Measurements from ENCODE around the gene GPHA2. TPM values are rescaled to one million over a fixed set of nuclear protein-coding genes. Genes with fewer than 3 reads are reported as not detected.

The GPHA2 gene
- total and polyA plus RNA-seq, 3 donors from 2014 or later, result 6.9 to 9.4 (median 7.0) TPM

DNA sequence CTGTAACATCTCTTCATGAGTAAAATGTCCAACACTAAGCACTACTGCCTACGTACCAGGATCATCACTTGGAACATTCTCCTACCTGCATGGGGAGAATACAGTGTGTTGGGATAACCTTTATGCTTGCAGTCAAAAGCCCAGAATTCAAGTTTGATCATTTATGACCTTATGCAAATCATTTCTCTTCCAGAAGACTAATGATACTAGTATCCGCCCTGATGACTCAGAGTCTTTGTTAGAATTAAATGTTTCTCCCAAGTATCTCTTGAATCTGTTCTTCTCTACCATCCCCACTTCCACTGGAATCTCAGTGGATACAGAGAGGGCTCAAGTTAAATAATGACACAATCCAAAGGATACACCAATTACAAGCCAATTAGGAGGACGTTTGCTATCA, 23.8 kb upstream of the GPHA2 start:
- Histone ChIP-seq H3K27ac (no peak overlapping the region), H3K4me3 (no peak overlapping the region), H3K9me3 (no peaks in the 10 kb centered on the region), H3K36me3 (ENCODE audit: low read depth, missing control alignments) (no peaks in the 10 kb centered on the region), H3K4me1 (no peaks in the 10 kb centered on the region), H3K27me3 (no peaks in the 10 kb centered on the region)
- DNase-seq, result no peak
- intact Hi-C loops (cut with DNase I; ENCODE audit: low total_unique reads), result no loop called here
- TF ChIP-seq, protein P1, sequence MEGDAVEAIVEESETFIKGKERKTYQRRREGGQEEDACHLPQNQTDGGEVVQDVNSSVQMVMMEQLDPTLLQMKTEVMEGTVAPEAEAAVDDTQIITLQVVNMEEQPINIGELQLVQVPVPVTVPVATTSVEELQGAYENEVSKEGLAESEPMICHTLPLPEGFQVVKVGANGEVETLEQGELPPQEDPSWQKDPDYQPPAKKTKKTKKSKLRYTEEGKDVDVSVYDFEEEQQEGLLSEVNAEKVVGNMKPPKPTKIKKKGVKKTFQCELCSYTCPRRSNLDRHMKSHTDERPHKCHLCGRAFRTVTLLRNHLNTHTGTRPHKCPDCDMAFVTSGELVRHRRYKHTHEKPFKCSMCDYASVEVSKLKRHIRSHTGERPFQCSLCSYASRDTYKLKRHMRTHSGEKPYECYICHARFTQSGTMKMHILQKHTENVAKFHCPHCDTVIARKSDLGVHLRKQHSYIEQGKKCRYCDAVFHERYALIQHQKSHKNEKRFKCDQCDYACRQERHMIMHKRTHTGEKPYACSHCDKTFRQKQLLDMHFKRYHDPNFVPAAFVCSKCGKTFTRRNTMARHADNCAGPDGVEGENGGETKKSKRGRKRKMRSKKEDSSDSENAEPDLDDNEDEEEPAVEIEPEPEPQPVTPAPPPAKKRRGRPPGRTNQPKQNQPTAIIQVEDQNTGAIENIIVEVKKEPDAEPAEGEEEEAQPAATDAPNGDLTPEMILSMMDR (IDR thresholded peaks at IDR 0.05), result no peak
- no peak for TF ChIP-seq POLR2A (IDR thresholded peaks at IDR 0.05)
- WGBS, 2 donors, result 66 to 77% methylated on average over 3 of the region's 3 CpGs

DNA sequence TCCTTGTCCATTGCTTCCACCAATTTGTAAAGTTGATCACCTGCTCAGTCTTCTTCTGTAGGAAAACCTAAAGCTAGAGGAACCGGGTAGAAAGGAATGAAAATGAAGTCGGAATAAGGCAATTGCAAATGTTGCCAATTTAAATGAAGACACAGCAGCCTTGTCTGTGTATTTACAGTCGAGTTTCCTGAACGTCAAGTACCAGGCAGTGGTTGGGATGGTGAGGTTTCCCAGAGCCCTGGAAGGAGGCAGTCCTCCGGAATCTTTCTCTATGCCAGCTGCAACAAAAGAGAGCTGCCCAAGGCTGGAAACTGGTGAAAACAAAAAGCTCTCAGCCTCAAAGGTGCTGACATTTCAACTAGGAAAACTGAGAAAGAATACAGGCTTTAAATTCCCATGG, 18.5 kb upstream of the GPHA2 start:
- Histone ChIP-seq H3K27ac (no peak overlapping the region), H3K9me3 (no peaks in the 10 kb centered on the region), H3K4me3 (no peak overlapping the region), H3K27me3 (no peaks in the 10 kb centered on the region), H3K36me3 (ENCODE audit: low read depth, missing control alignments) (no peaks in the 10 kb centered on the region), H3K4me1 (no peaks in the 10 kb centered on the region)
- intact Hi-C loops (cut with DNase I; ENCODE audit: low total_unique reads), result no loop called here
- DNase-seq, result no peak
- TF ChIP-seq, protein P1 (IDR thresholded peaks at IDR 0.05), result no peak
- no peak for TF ChIP-seq POLR2A (IDR thresholded peaks at IDR 0.05)
- 54 to 73% methylated on average over 4 to 5 of the region's 5 CpGs for WGBS, 2 donors

DNA sequence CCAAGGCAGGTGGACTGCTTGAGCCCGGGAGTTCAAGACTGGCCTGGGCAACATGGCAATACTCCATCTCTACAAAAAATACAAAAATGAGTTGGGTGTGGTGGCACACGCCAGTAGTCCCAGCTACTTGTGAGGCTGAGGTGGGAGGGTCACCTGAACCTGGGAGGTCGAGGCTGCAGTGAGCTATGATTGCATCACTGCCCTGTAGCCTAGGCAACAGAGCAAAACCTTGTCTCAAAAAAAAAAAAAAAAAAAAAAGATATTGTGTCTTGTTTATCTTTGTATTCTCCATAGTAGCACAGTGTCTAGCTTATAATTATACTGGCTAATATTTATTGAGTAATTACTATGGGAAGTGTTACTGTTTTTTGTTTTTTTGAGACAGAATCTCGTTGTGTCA, 15.8 kb upstream of the GPHA2 start:
- Histone ChIP-seq H3K9me3 (no peaks in the 10 kb centered on the region), H3K36me3 (ENCODE audit: low read depth, missing control alignments) (no peaks in the 10 kb centered on the region), H3K4me3 (no peak overlapping the region), H3K27ac (no peak overlapping the region), H3K4me1 (no peaks in the 10 kb centered on the region), H3K27me3 (no peaks in the 10 kb centered on the region)
- intact Hi-C loops (cut with DNase I; ENCODE audit: low total_unique reads), result no loop called here
- TF ChIP-seq POLR2A (IDR thresholded peaks at IDR 0.05), result no peak
- TF ChIP-seq, protein P1 (IDR thresholded peaks at IDR 0.05), result no peak
- 76 to 82% methylated on average over 4 of the region's 4 CpGs for WGBS, 2 donors
- DNase-seq, result no peak

DNA sequence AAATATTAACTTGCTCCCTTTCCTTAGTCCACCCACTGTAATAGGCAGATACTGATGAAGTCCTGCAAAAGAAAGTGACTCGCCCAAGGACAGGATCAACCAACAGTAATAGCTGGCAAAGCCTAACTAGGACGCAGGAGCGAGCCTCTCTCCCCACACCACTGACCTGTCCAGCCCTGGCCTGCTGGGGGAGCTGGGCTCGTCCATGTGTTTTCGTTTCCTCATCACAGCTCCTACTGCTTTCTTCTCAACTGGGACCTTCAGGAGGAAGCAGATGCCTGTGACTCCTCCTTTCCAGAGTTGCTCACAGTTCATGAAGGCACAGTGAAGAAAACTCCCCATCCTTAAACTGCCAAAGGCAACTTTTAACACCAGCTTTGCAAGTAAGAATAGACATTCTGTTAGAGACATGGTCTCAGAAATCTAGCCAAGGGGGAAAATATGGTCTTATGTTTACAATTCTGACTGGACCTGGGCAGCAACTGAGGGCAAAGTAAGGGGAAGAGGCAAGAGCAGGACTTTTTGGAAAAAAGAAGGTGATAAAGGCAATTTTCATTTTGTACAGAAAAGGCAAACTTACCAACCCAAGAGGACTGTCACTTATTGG, 11.6 kb upstream of the GPHA2 start:
- H3K36me3 ChIP-seq (ENCODE audit: low read depth, missing control alignments), result no peaks in the 10 kb centered on the region
- no peaks in the 10 kb centered on the region for H3K27me3 ChIP-seq
- H3K4me1 ChIP-seq, result no peaks in the 10 kb centered on the region
- no peak overlapping the region for H3K4me3 ChIP-seq
- H3K27ac ChIP-seq, result no peak overlapping the region
- intact Hi-C loops (cut with DNase I; ENCODE audit: low total_unique reads), result no loop called here
- H3K9me3 ChIP-seq, result no peaks in the 10 kb centered on the region
- no peak for TF ChIP-seq POLR2A (IDR thresholded peaks at IDR 0.05)
- no peak for DNase-seq
- 64 to 71% methylated on average over 5 of the region's 5 CpGs for WGBS, 2 donors

DNA sequence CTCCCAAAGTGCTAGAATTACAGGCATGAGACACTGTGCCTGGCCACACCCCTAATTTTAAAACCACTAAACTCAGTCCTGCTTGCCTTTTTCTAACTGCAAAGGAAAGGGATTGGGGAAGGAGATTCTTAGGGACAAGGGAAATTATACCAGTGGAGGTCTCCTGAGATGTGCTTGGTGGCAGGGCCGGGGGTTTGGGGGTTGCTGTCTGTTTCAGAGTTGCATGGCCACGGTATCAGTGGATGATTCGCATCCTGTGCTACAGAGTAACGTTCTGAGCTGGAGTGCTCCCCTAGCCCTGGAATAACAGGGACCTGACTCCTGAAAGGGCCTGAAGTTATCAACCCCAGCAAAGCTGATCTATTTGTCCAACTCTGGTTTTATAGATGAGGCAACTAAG, 846 bp upstream of the GPHA2 start:
- no peaks in the 10 kb centered on the region for H3K9me3 ChIP-seq
- 80 to 90% methylated on average over 4 of the region's 4 CpGs for WGBS, 2 donors
- intact Hi-C loops (cut with DNase I; ENCODE audit: low total_unique reads), result no loop called here
- no peak overlapping the region for H3K27ac ChIP-seq
- no peaks in the 10 kb centered on the region for H3K4me1 ChIP-seq
- TF ChIP-seq POLR2A (IDR thresholded peaks at IDR 0.05), result no peak
- TF ChIP-seq, protein P1 (IDR thresholded peaks at IDR 0.05), result no peak
- H3K36me3 ChIP-seq (ENCODE audit: low read depth, missing control alignments), result no peaks in the 10 kb centered on the region
- H3K4me3 ChIP-seq, result no peak overlapping the region
- H3K27me3 ChIP-seq, result no peaks in the 10 kb centered on the region
- no peak for DNase-seq
